Activated CD8-positive, alpha-beta memory T cell treated with anti-CD3 and anti-CD28 coated beads, Interleukin-2, amount 10 ng/mL, durations not matched to agents 7 days and 5 days (primary cell): ENCODE data around the gene SLC25A5. TPM values are rescaled to one million over a fixed set of nuclear protein-coding genes. Genes with fewer than 3 reads are reported as not detected.
A peak's percentile ranks its signal among the peaks of the same experiment; 100 is the strongest.

ENCODE experiments used
- ATAC-seq: fragments of 150-1000 bp; cut with Tn5 transposase; one replicate; pipeline ENCODE4 v1.10.0; 2021; ENCODE audit warnings: moderate library complexity
- CTCF ChIA-PET: fragments of 350-600 bp; sonication (Branson Sonifier 250); formaldehyde crosslinking; loops from one replicate; lab custom pipeline; 2021; ENCODE audit warnings: antibody characterized with exemption; lab: Charles Lee
- DNase-seq: peaks from one replicate; pipeline ENCODE4 v3.0.0-alpha.2; 2020
- H3K27ac Mint-ChIP-seq: one replicate; pipeline ENCODE4 v1.8.0; 2021; ENCODE audit warnings: mild to moderate bottlenecking, mixed read lengths
- H3K27me3 Mint-ChIP-seq: one replicate; pipeline ENCODE4 v1.8.0; 2021; ENCODE audit warnings: mixed read lengths
- H3K36me3 Mint-ChIP-seq: one replicate; pipeline ENCODE4 v1.8.0; 2021; ENCODE audit warnings: mild to moderate bottlenecking, mixed read lengths
- H3K4me1 Mint-ChIP-seq: one replicate; pipeline ENCODE4 v1.8.0; 2021; ENCODE audit warnings: mixed read lengths
- H3K4me3 Mint-ChIP-seq: one replicate; pipeline ENCODE4 v1.8.0; 2021; ENCODE audit warnings: mild to moderate bottlenecking, moderate library complexity, mixed read lengths
- H3K9me3 Mint-ChIP-seq: one replicate; pipeline ENCODE4 v1.8.0; 2022; ENCODE audit warnings: low read depth, mixed read lengths
- total RNA-seq, 2 experiments: library from RNA; stranded (reverse); gene quantifications; one replicate each; pipeline ENCODE4 v1.2.3, GENCODE V29; 2021

The SLC25A5 gene
- total RNA-seq, 2 experiments from 2014 or later: 434 to 517 TPM

GRCh38 chrX:119459181-119459580, 9.1 kb upstream of the SLC25A5 start:
- Mint-ChIP-seq H3K36me3 (peaks cover 6% of the 10 kb centered on the region), H3K4me1 (no peaks in the 10 kb centered on the region), H3K9me3 (no peaks in the 10 kb centered on the region), H3K4me3 (no peak overlapping the region), H3K27ac (no peak overlapping the region), H3K27me3 (no peaks in the 10 kb centered on the region)
- ATAC-seq (no peak), DNase-seq (no peak)
- CTCF ChIA-PET: no interaction called here

GRCh38 chrX:119465555-119465954, 2.7 kb upstream of the SLC25A5 start:
- peaks cover 21% of the 10 kb centered on the region for H3K4me1 Mint-ChIP-seq
- peaks cover 15% of the 10 kb centered on the region for H3K36me3 Mint-ChIP-seq
- H3K27ac Mint-ChIP-seq: no peak overlapping the region
- H3K4me3 Mint-ChIP-seq: no peak overlapping the region
- DNase-seq: no peak
- CTCF ChIA-PET: no interaction called here
- ATAC-seq: no peak
- H3K9me3 Mint-ChIP-seq: no peaks in the 10 kb centered on the region
- no peaks in the 10 kb centered on the region for H3K27me3 Mint-ChIP-seq

GRCh38 chrX:119466970-119467369, 1.3 kb upstream of the SLC25A5 start:
- CTCF ChIA-PET: no interaction called here
- Mint-ChIP-seq H3K4me3 (no peak overlapping the region), H3K4me1 (peaks cover 24% of the 10 kb centered on the region), H3K36me3 (peaks cover 23% of the 10 kb centered on the region), H3K27me3 (no peaks in the 10 kb centered on the region), H3K27ac (no peak overlapping the region), H3K9me3 (no peaks in the 10 kb centered on the region)
- ATAC-seq: no peak
- DNase-seq: no peak

GRCh38 chrX:119467433-119467832, 811 bp upstream of the SLC25A5 start:
- ATAC-seq (no peak), DNase-seq (no peak)
- H3K4me3 Mint-ChIP-seq: peak overlapping the region; percentile 87
- no peaks in the 10 kb centered on the region for H3K9me3 Mint-ChIP-seq
- peaks cover 23% of the 10 kb centered on the region for H3K36me3 Mint-ChIP-seq
- no peaks in the 10 kb centered on the region for H3K27me3 Mint-ChIP-seq
- peaks cover 24% of the 10 kb centered on the region for H3K4me1 Mint-ChIP-seq
- CTCF ChIA-PET: interaction anchor here (0.9 kb wide), 1 partner anchor 15 kb away, joined by 5 read pairs; no protein-coding TSS in a partner anchor
- no peak overlapping the region for H3K27ac Mint-ChIP-seq

GRCh38 chrX:119468551-119469312, 488 bp downstream of the SLC25A5 start:
- CTCF ChIA-PET: interaction anchor here (0.6 to 2.2 kb wide), 10 partner anchors 9 to 63 kb away, joined by 3 to 10 read pairs (median 4); no protein-coding TSS in a partner anchor
- DNase-seq: peak; percentile 92
- Mint-ChIP-seq H3K27me3 (no peaks in the 10 kb centered on the region), H3K4me3 (peak overlapping the region; percentile 87), H3K9me3 (no peaks in the 10 kb centered on the region), H3K36me3 (peaks cover 23% of the 10 kb centered on the region), H3K4me1 (peaks cover 25% of the 10 kb centered on the region), H3K27ac (peak overlapping the region; percentile 93)
- ATAC-seq: peak; percentile 72

GRCh38 chrX:119469313-119469635, 1.0 kb downstream of the SLC25A5 start:
- Mint-ChIP-seq H3K27ac (peak overlapping the region; percentile 93), H3K36me3 (peaks cover 23% of the 10 kb centered on the region), H3K9me3 (no peaks in the 10 kb centered on the region), H3K4me1 (peaks cover 25% of the 10 kb centered on the region), H3K4me3 (peak overlapping the region; percentile 87), H3K27me3 (no peaks in the 10 kb centered on the region)
- CTCF ChIA-PET: interaction anchor here (0.6 to 2.2 kb wide), 9 partner anchors 9 to 64 kb away, joined by 3 to 10 read pairs (median 3); no protein-coding TSS in a partner anchor
- ATAC-seq: no peak
- no peak for DNase-seq

GRCh38 chrX:119474615-119475388, 6.6 kb downstream of the SLC25A5 start:
- Mint-ChIP-seq H3K4me3 (no peak overlapping the region), H3K27me3 (peaks cover 10% of the 10 kb centered on the region), H3K36me3 (peaks cover 16% of the 10 kb centered on the region), H3K9me3 (no peaks in the 10 kb centered on the region), H3K27ac (no peak overlapping the region), H3K4me1 (peaks cover 12% of the 10 kb centered on the region)
- no peak for ATAC-seq
- no peak for DNase-seq
- CTCF ChIA-PET: interaction anchor here (1.2 kb wide), 1 partner anchor 15 kb away, joined by 3 read pairs; no protein-coding TSS in a partner anchor

- CTCF ChIA-PET: no interaction called here
- Mint-ChIP-seq H3K27ac (no peak overlapping the region), H3K9me3 (no peaks in the 10 kb centered on the region), H3K4me1 (peaks cover 4% of the 10 kb centered on the region), H3K36me3 (peaks cover 8% of the 10 kb centered on the region), H3K27me3 (peaks cover 10% of the 10 kb centered on the region), H3K4me3 (no peak overlapping the region)
- ATAC-seq (no peak), DNase-seq (no peak)
Observed at GRCh38 chrX:119475389-119476101, 7.3 kb downstream of the SLC25A5 start.

- no peak overlapping the region for H3K27ac Mint-ChIP-seq
- H3K36me3 Mint-ChIP-seq: no peaks in the 10 kb centered on the region
- peaks cover 10% of the 10 kb centered on the region for H3K27me3 Mint-ChIP-seq
- CTCF ChIA-PET: interaction anchor here (1.3 to 1.7 kb wide), 2 partner anchors 8 to 251 kb away, joined by 3 to 7 read pairs; no protein-coding TSS in a partner anchor
- H3K4me3 Mint-ChIP-seq: no peak overlapping the region
- no peaks in the 10 kb centered on the region for H3K9me3 Mint-ChIP-seq
- peaks cover 6% of the 10 kb centered on the region for H3K4me1 Mint-ChIP-seq
- DNase-seq (no peak), ATAC-seq (no peak)
Observed at GRCh38 chrX:119477812-119478232, 9.6 kb downstream of the SLC25A5 start.

- no peak overlapping the region for H3K27ac Mint-ChIP-seq
- ATAC-seq (no peak), DNase-seq (no peak)
- H3K4me3 Mint-ChIP-seq: no peak overlapping the region
- H3K9me3 Mint-ChIP-seq: no peaks in the 10 kb centered on the region
- H3K36me3 Mint-ChIP-seq: no peaks in the 10 kb centered on the region
- peaks cover 10% of the 10 kb centered on the region for H3K27me3 Mint-ChIP-seq
- CTCF ChIA-PET: interaction anchor here (0.8 to 1.7 kb wide), 3 partner anchors 9 to 251 kb away, joined by 3 to 7 read pairs (median 3); no protein-coding TSS in a partner anchor
- H3K4me1 Mint-ChIP-seq: peaks cover 11% of the 10 kb centered on the region
Observed at GRCh38 chrX:119478504-119478903, 10.3 kb downstream of the SLC25A5 start.

GRCh38 chrX:119479845-119480244, 11.6 kb downstream of the SLC25A5 start:
- DNase-seq: no peak
- CTCF ChIA-PET: interaction anchor here (0.9 kb wide), 1 partner anchor 11 kb away, joined by 4 read pairs; no protein-coding TSS in a partner anchor
- no peaks in the 10 kb centered on the region for H3K9me3 Mint-ChIP-seq

GRCh38 chrX:119481323-119481801, 13.1 kb downstream of the SLC25A5 start:
- DNase-seq (no peak), ATAC-seq (no peak)
- peaks cover 2% of the 10 kb centered on the region for H3K27me3 Mint-ChIP-seq
- H3K36me3 Mint-ChIP-seq: no peaks in the 10 kb centered on the region
- no peak overlapping the region for H3K4me3 Mint-ChIP-seq
- peaks cover 11% of the 10 kb centered on the region for H3K4me1 Mint-ChIP-seq
- no peaks in the 10 kb centered on the region for H3K9me3 Mint-ChIP-seq
- CTCF ChIA-PET: interaction anchor here (1.3 to 2.3 kb wide), 4 partner anchors 12 to 273 kb away, joined by 3 to 10 read pairs (median 6); no protein-coding TSS in a partner anchor
- H3K27ac Mint-ChIP-seq: no peak overlapping the region

More at GRCh38 chrX:119479845-119480244, 11.6 kb downstream of the SLC25A5 start:
- Mint-ChIP-seq H3K36me3 (no peaks in the 10 kb centered on the region), H3K27me3 (peaks cover 7% of the 10 kb centered on the region), H3K4me1 (peaks cover 11% of the 10 kb centered on the region), H3K4me3 (no peak overlapping the region), H3K27ac (no peak overlapping the region)
- ATAC-seq: no peak
